ENCODE data around the gene NAA60. TPM values are rescaled to one million over a fixed set of nuclear protein-coding genes. Genes with fewer than 3 reads are reported as not detected.

The NAA60 gene
- polyA plus RNA-seq, 3 donors from 2014 or later, result 19.1 to 64.9 (median 26.2) TPM

- peak overlapping the region in 1 of 6 donors; percentile 22 for H3K27ac Mint-ChIP-seq
- H3K9me3 Mint-ChIP-seq, result no peaks in the 10 kb centered on the region
- peaks cover 0 to 2% (median 0%) of the 10 kb centered on the region in 3 donors for H3K27me3 Mint-ChIP-seq (ENCODE audit: low read depth in 3 of 3)
- DNase-seq, result no peak
- no peak overlapping the region for H3K4me3 Mint-ChIP-seq
- peaks cover 12 to 24% (median 15%) of the 10 kb centered on the region in 3 donors for H3K36me3 Mint-ChIP-seq
- peaks cover 3 to 9% of the 10 kb centered on the region in 2 donors for H3K4me1 Mint-ChIP-seq
Measured at GRCh38 chr16:3481696-3482658, 38.5 kb downstream of the NAA60 start.

GRCh38 chr16:3482659-3483241 lies 39.3 kb downstream of the NAA60 start:
- H3K27ac Mint-ChIP-seq, result peak overlapping the region in 1 of 6 donors; percentile 16
- H3K36me3 Mint-ChIP-seq, result peaks cover 12 to 24% (median 15%) of the 10 kb centered on the region in 3 donors
- DNase-seq, result no peak
- no peaks in the 10 kb centered on the region for H3K9me3 Mint-ChIP-seq
- no peak overlapping the region for H3K4me3 Mint-ChIP-seq
- H3K27me3 Mint-ChIP-seq (ENCODE audit: low read depth in 3 of 3), result peaks cover 0 to 2% (median 0%) of the 10 kb centered on the region in 3 donors
- H3K4me1 Mint-ChIP-seq, result peaks cover 3 to 6% of the 10 kb centered on the region in 2 donors

DNA sequence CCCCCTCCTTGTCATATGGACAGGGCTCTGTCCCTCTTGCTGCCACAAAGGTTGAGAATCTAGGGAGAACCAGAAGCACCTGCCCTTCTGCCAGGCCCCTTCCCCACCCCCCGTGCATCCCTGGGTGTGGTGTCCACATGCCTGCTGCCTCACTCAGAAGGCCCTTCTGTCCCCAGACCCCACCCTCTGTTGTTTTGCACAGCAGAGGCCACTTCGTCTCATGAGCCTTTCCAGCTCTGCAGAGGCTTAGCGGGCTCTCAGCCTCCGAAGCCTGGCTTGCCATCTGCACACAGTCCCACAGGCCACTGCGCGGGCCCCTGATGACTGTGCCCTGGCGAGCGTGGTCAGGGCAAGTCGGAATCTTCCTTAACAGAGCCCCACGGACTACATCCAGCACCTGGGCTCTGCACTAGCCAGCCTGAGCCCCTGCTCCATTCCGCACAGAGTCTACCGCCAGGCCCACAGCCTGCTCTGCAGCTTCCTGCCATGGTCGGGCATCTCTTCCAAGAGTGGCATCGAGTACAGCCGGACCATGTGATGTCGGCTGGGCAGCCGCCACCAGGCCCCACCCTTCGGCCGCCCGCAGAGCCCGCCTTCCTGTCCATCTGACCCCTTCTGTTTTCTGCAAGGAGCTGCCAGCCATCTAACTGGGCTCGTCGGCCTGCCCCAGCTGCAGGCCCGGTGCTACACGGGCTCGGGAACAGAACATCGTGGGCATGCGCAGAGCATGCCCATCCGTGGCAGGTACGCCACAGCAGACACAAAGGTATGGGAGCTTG lies 41.0 kb downstream of the NAA60 start:
- Mint-ChIP-seq H3K4me3 (no peak overlapping the region), H3K27me3 (ENCODE audit: low read depth in 3 of 3) (peaks cover 0 to 2% (median 0%) of the 10 kb centered on the region in 3 donors)

DNA sequence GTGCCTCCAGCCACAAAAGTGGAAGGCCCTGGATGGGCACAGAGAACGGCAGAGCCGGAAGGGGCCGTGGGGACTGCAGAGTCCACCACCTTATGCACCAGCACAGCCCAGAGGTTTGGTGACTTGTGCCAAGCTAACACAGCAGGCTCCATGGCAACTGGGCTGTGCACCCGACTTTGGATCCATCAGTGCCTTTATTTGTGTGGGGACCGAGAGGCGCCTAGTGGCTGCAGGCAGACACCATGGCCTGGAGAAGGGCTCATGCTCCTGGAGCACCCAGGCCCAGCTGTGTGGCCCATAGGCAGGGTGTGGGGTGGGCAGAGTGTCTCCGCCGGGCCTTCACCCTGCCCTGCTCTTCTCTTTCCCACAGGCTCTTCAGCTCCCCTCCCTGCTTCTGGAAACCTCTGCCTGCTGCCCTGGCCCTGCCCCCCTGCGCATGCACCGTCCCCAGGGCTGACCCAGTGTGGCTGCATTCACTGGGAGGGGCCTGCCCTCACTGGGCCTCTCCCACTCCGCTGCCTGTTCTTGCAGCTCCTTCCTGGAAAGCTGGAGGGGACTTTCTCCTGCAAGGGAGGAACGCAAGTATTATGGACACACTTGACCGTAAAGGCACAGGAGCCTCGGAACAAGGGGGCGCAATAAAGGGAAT lies 41.7 kb downstream of the NAA60 start:
- Mint-ChIP-seq H3K9me3 (no peaks in the 10 kb centered on the region), H3K27ac (no peak overlapping the region), H3K4me3 (no peak overlapping the region), H3K36me3 (peaks cover 12 to 24% (median 15%) of the 10 kb centered on the region in 3 donors), H3K4me1 (peaks cover 3 to 6% of the 10 kb centered on the region in 2 donors), H3K27me3 (ENCODE audit: low read depth in 3 of 3) (peaks cover 0 to 2% (median 0%) of the 10 kb centered on the region in 3 donors)
- DNase-seq, result no peak

More for the DNA sequence above, 41.0 kb downstream of the NAA60 start:
- no peaks in the 10 kb centered on the region for H3K9me3 Mint-ChIP-seq
- H3K4me1 Mint-ChIP-seq, result peaks cover 3 to 6% of the 10 kb centered on the region in 2 donors
- peaks cover 12 to 24% (median 15%) of the 10 kb centered on the region in 3 donors for H3K36me3 Mint-ChIP-seq
- DNase-seq, result no peak
- H3K27ac Mint-ChIP-seq, result peak overlapping the region in 1 of 6 donors; percentile 28

DNA sequence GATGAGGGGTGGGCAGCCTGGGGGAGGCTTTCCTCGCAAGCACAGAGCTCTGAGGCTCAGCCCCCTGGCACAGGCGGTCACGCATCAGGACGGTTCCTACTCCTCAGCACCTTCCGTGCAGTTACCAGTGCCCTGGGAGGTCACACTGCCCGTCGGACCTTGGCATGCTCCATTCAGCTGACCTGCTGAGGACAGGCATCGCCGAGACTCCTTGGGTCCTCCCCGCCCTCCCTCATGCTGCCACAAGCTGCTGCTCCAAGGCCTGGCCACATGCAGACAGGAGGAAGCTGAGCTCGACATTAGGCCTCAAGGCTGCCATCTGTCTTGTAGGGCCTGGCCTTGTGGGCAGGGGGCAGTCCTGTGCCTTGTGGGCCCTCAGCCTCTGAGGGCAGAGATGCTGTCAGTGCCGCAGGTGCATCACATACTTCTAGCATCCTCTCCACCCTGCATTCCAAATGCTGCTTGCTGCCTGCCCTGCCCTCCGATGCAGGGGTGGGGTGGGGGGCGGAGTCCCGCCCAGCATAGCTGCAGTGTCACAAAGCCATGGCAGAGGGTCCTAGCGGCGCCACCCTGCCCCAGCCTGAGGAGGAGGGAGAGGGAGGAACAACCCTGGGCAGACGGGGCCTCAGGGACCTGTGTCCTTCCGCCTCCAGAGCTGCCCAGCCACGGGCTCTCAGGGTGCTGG lies 42.5 kb downstream of the NAA60 start:
- no peak for DNase-seq
- no peak overlapping the region for H3K4me3 Mint-ChIP-seq

DNA sequence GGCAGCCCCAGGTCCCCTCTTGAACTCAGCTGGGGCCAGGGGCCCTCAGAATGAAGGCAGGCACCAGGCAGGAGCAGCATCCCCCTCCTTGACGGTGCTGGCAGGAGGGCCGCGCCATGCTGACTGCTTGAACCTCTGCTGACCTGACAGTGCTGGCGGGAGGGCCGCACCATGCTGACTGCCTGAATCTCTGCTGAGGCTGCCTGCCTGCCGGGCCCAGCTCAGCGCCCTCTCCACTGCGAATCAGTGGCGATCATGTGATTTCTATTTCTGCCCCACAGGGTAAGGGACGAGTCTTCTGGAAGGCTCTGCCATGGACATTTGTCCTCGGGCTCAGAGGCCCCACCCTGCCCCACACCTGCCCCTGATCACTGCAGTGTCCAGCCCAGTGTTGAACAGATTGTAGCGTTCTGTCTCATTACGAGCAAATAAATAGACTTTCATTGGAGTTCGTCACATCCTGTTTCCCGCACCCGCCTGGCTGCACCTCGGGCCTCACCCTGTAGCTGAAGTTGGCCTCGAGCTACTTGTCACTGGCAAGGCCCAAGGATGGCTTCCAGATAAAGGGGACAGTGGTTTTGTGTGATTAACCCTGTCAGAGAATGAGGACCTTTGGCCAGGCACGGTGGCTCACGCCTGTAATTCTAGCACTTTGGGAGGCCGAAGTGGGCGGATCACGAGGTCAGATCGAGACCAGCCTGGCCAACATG lies 43.2 kb downstream of the NAA60 start:
- peak overlapping the region in 1 of 6 donors; percentile 12 for H3K27ac Mint-ChIP-seq
- H3K36me3 Mint-ChIP-seq, result peaks cover 12 to 24% (median 15%) of the 10 kb centered on the region in 3 donors
- peaks cover 5 to 6% of the 10 kb centered on the region in 2 donors for H3K4me1 Mint-ChIP-seq
- H3K27me3 Mint-ChIP-seq (ENCODE audit: low read depth in 3 of 3), result peaks cover 0 to 2% (median 0%) of the 10 kb centered on the region in 3 donors
- H3K9me3 Mint-ChIP-seq, result no peaks in the 10 kb centered on the region
- H3K4me3 Mint-ChIP-seq, result no peak overlapping the region
- no peak for DNase-seq

More for the DNA sequence above, 42.5 kb downstream of the NAA60 start:
- no peaks in the 10 kb centered on the region for H3K9me3 Mint-ChIP-seq
- peaks cover 12 to 24% (median 15%) of the 10 kb centered on the region in 3 donors for H3K36me3 Mint-ChIP-seq
- peaks cover 0 to 2% (median 0%) of the 10 kb centered on the region in 3 donors for H3K27me3 Mint-ChIP-seq (ENCODE audit: low read depth in 3 of 3)
- peaks cover 3 to 6% of the 10 kb centered on the region in 2 donors for H3K4me1 Mint-ChIP-seq
- no peak overlapping the region for H3K27ac Mint-ChIP-seq

- no peak for DNase-seq
- Mint-ChIP-seq H3K4me1 (peaks cover 3 to 6% of the 10 kb centered on the region in 2 donors), H3K27me3 (ENCODE audit: low read depth in 3 of 3) (no peaks in the 10 kb centered on the region), H3K36me3 (peaks cover 11 to 18% (median 14%) of the 10 kb centered on the region in 3 donors), H3K27ac (no peak overlapping the region), H3K9me3 (no peaks in the 10 kb centered on the region), H3K4me3 (no peak overlapping the region)
Measured at GRCh38 chr16:3487521-3488410, 44.3 kb downstream of the NAA60 start.

GRCh38 chr16:3488801-3489200 lies 45.3 kb downstream of the NAA60 start:
- peaks cover 3 to 7% (median 3%) of the 10 kb centered on the region in 3 donors for H3K36me3 Mint-ChIP-seq
- H3K27me3 Mint-ChIP-seq (ENCODE audit: low read depth in 3 of 3), result no peaks in the 10 kb centered on the region
- no peak for DNase-seq
- peak overlapping the region in 1 of 6 donors; percentile 40 for H3K27ac Mint-ChIP-seq
- H3K9me3 Mint-ChIP-seq, result no peaks in the 10 kb centered on the region
- no peak overlapping the region for H3K4me3 Mint-ChIP-seq
- H3K4me1 Mint-ChIP-seq, result peaks cover 0 to 2% of the 10 kb centered on the region in 2 donors

- peaks cover 0 to 2% (median 0%) of the 10 kb centered on the region in 6 donors for H3K9me3 Mint-ChIP-seq
- no peaks in the 10 kb centered on the region for H3K27me3 Mint-ChIP-seq (ENCODE audit: low read depth in 3 of 3)
- DNase-seq, result no peak
- no peak overlapping the region for H3K4me3 Mint-ChIP-seq
- peaks cover 0 to 4% (median 0%) of the 10 kb centered on the region in 3 donors for H3K36me3 Mint-ChIP-seq
- peak overlapping the region in 2 of 6 donors; percentile 31 to 50 for H3K27ac Mint-ChIP-seq
- peaks cover 0 to 2% of the 10 kb centered on the region in 2 donors for H3K4me1 Mint-ChIP-seq
Measured at GRCh38 chr16:3490911-3491629, 47.6 kb downstream of the NAA60 start.

DNA sequence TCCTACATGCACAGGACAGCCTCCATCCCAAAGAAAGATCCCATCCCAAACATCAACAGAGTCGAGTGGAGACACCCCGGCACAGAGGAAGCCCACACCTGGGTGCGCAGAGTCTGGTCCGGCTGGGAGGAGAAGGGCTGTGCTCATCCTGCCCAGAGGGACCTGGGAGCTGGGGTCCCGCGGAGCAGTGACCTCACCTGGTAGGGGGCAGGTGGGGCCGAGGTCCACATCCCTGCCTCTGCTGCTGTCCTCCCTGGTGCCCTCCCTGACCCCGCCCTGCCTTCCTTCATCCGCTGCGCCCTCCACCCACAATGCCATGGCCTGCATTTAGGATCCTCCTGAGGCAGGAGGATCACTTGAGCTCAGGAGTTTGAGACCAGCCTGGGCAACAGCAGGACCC lies 48.9 kb downstream of the NAA60 start:
- peaks cover 0 to 2% (median 0%) of the 10 kb centered on the region in 6 donors for H3K9me3 Mint-ChIP-seq
- no peak overlapping the region for H3K4me3 Mint-ChIP-seq
- peaks cover 0 to 2% of the 10 kb centered on the region in 2 donors for H3K4me1 Mint-ChIP-seq
- H3K36me3 Mint-ChIP-seq, result no peaks in the 10 kb centered on the region
- no peak overlapping the region for H3K27ac Mint-ChIP-seq
- no peak for DNase-seq
- no peaks in the 10 kb centered on the region for H3K27me3 Mint-ChIP-seq (ENCODE audit: low read depth in 3 of 3)
